HepG2 (cell line): ENCODE measurements around the gene TOR1AIP1. TPM values are rescaled to one million over a fixed set of nuclear protein-coding genes. Genes with fewer than 3 reads are reported as not detected.

Experiments
- AHR ChIP-seq: IDR thresholded peaks from 2 replicates; pipeline ENCODE4 v1.6.1; 2018; ENCODE audit warnings: missing genetic modification reagents, missing compliant biosample characterization
- HDAC6 ChIP-seq: fragments of 200-600 bp; sonication (generic); IDR thresholded peaks from 2 replicates; pipeline ENCODE4 v1.7.0; 2017; ENCODE audit warnings: mild to moderate bottlenecking, antibody characterized with exemption, low read length, low read depth
- MLX ChIP-seq: IDR thresholded peaks from 2 replicates; pipeline ENCODE4 v1.6.1; 2016
- PAX8 ChIP-seq: sonication (generic); formaldehyde crosslinking; IDR thresholded peaks from 2 replicates; pipeline ENCODE4 v1.8.0; 2022; ENCODE audit warnings: mild to moderate bottlenecking, missing genetic modification reagents, borderline replicate concordance
- PRDM10 ChIP-seq: sonication (generic); formaldehyde crosslinking; IDR thresholded peaks from 2 replicates; pipeline ENCODE4 v1.4.0; 2020; ENCODE audit warnings: low read depth, missing genetic modification reagents
- PTBP1 ChIP-seq: fragments of 200-400 bp; formaldehyde crosslinking; IDR thresholded peaks from 2 replicates; pipeline ENCODE4 v1.6.1; 2018; ENCODE audit warnings: low read length, low read depth; ENCODE audit not compliant: poor library complexity, severe bottlenecking
- RXRA ChIP-seq: sonication (generic); formaldehyde crosslinking; IDR thresholded peaks from 2 replicates; pipeline ENCODE4 v1.5.1; 2020; ENCODE audit warnings: missing genetic modification reagents
- ZBTB34 ChIP-seq: sonication (generic); formaldehyde crosslinking; IDR thresholded peaks from 2 replicates; pipeline ENCODE4 v1.8.0; 2022; ENCODE audit warnings: mild to moderate bottlenecking, missing genetic modification reagents
- ZBTB49 ChIP-seq: sonication (generic); formaldehyde crosslinking; IDR thresholded peaks from 2 replicates; pipeline ENCODE4 v1.4.0; 2020; ENCODE audit warnings: missing genetic modification reagents, borderline replicate concordance
- ZNF253 ChIP-seq: sonication (generic); formaldehyde crosslinking; IDR thresholded peaks from 2 replicates; pipeline ENCODE4 v1.8.0; 2022; ENCODE audit warnings: mild to moderate bottlenecking, missing genetic modification reagents, borderline replicate concordance
- ZNF574 ChIP-seq: sonication (generic); formaldehyde crosslinking; IDR thresholded peaks from 2 replicates; pipeline ENCODE4 v1.4.0; 2020; ENCODE audit warnings: missing genetic modification reagents
- polyA plus RNA-seq, 8 experiments: library from polyadenylated mRNA; depleted of rRNA in 3 of 8; stranded (reverse) in 7 of 8; unstranded in 1 of 8; fragments of >200 nt; fragmentation: Illumina TruSeq in 4 of 8; extraction: Trizol in 4 of 8; gene quantifications; 2 replicates each; pipeline versions ENCODE4 v1.2.1 to v1.2.3, GENCODE V29; 2011 to 2016; ENCODE audit warnings: low read depth in 4 of 8, missing spikeins in 1 of 8, mixed read lengths in 1 of 8; ENCODE audit not compliant: insufficient read depth in 1 of 8
- total RNA-seq, 5 experiments: library from RNA; depleted of rRNA; stranded (reverse); fragments of >200 nt; fragmentation: Illumina TruSeq; extraction: Trizol; gene quantifications; 2 replicates each; pipeline ENCODE4 v1.2.3, GENCODE V29; 2016; ENCODE audit warnings: low read depth in 1 of 5
- TF ChIP-seq, protein P1 (sequence below): sonication (generic); formaldehyde crosslinking; IDR thresholded peaks from 2 replicates; pipeline ENCODE4 v1.4.0; 2020; ENCODE audit warnings: mild to moderate bottlenecking, missing genetic modification reagents
- TF ChIP-seq, protein P2 (sequence below): IDR thresholded peaks from 2 replicates; pipeline ENCODE4 v1.6.1; 2016; ENCODE audit warnings: low read depth

The TOR1AIP1 gene
- total and polyA plus RNA-seq, 2 of the 13 experiments (the other 11 are each of a cell fraction or from before 2014, with no cell fraction given), result 15.6 to 29.0 TPM

GRCh38 chr1:179877586-179878265, 4.4 kb upstream of the TOR1AIP1 start, which contains the start of gene TOR1AIP2 (continued):
- TF ChIP-seq PAX8 (CRISPR knock-in tag) (no peak), ZNF574 (CRISPR knock-in tag) (peak; percentile 88), ZBTB34 (CRISPR knock-in tag) (no peak), RXRA (CRISPR knock-in tag) (peak; percentile 51; the same call in 1 of the 2 replicates), PRDM10 (CRISPR knock-in tag) (no peak), AHR (CRISPR knock-in tag) (no peak), HDAC6 (no peak), ZNF253 (CRISPR knock-in tag) (no peak), MLX (CRISPR knock-in tag) (no peak), PTBP1 (no peak), ZBTB49 (CRISPR knock-in tag) (no peak)
- TF ChIP-seq, protein P1, sequence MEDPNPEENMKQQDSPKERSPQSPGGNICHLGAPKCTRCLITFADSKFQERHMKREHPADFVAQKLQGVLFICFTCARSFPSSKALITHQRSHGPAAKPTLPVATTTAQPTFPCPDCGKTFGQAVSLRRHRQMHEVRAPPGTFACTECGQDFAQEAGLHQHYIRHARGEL (CRISPR knock-in tag), result no peak
- TF ChIP-seq, protein P2, sequence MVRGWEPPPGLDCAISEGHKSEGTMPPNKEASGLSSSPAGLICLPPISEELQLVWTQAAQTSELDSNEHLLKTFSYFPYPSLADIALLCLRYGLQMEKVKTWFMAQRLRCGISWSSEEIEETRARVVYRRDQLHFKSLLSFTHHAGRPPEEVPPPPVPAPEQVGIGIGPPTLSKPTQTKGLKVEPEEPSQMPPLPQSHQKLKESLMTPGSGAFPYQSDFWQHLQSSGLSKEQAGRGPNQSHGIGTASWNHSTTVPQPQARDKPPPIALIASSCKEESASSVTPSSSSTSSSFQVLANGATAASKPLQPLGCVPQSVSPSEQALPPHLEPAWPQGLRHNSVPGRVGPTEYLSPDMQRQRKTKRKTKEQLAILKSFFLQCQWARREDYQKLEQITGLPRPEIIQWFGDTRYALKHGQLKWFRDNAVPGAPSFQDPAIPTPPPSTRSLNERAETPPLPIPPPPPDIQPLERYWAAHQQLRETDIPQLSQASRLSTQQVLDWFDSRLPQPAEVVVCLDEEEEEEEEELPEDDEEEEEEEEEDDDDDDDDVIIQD, result no peak
